ENCODE data around the gene CHST9.

CHST9 gene

DNA sequence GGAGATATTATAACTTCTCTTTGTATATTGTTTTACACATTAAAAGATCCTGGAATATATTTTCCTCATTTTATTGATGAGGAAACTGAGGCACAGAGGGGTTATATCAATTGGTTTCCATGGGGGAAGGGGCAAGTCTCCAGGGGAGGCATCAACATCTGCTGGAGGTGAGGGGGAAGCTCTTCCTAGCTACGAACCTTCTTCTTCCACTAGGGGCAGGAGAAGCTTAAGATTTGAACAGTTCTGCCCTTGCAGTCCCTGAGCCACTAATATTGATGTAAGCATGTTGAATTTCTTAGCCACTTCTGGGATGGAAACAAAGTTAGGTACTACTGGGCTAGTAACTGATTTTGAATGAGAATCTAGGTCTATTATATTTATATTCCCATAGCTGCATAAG is 179.5 kb downstream of the CHST9 start:
- TF ChIP-seq, protein P1, sequence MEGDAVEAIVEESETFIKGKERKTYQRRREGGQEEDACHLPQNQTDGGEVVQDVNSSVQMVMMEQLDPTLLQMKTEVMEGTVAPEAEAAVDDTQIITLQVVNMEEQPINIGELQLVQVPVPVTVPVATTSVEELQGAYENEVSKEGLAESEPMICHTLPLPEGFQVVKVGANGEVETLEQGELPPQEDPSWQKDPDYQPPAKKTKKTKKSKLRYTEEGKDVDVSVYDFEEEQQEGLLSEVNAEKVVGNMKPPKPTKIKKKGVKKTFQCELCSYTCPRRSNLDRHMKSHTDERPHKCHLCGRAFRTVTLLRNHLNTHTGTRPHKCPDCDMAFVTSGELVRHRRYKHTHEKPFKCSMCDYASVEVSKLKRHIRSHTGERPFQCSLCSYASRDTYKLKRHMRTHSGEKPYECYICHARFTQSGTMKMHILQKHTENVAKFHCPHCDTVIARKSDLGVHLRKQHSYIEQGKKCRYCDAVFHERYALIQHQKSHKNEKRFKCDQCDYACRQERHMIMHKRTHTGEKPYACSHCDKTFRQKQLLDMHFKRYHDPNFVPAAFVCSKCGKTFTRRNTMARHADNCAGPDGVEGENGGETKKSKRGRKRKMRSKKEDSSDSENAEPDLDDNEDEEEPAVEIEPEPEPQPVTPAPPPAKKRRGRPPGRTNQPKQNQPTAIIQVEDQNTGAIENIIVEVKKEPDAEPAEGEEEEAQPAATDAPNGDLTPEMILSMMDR (IDR thresholded peaks at IDR 0.05; ENCODE audit: control insufficient read depth, insufficient read depth, low read depth, low read length, missing control alignments) = peak; percentile 17
- no peak for DNase-seq (ENCODE audit: low read depth)
- H3K4me3 ChIP-seq (ENCODE audit: control insufficient read depth, low read depth, low read length) = no peak overlapping the region

GRCh38 chr18:27004056-27004829 is 180.9 kb downstream of the CHST9 start:
- no peak overlapping the region for H3K4me3 ChIP-seq (ENCODE audit: control insufficient read depth, low read depth, low read length)
- DNase-seq (ENCODE audit: low read depth) = peak; percentile 1
- TF ChIP-seq, protein P1 (IDR thresholded peaks at IDR 0.05; ENCODE audit: control insufficient read depth, insufficient read depth, low read depth, low read length, missing control alignments) = no peak

DNA sequence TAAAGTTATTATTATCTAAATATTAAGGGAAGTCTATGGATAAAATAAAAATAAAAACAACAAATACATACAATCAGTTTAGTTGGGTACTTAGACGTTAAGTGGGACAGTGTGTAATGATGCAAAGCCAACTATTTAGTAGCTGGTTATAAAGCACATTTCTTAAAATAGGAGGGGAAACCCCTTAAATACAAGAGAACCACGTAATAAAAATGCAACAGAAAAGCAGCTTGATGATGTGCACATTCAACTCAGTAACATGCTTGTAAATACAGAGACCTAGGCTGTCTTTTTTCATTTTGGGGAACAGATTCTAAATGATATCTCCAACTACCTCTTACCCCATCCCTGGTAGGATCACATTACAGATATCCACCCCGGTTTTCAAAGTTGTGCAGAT is 185.3 kb downstream of the CHST9 start:
- DNase-seq (ENCODE audit: low read depth) = no peak
- TF ChIP-seq, protein P1 (IDR thresholded peaks at IDR 0.05; ENCODE audit: control insufficient read depth, insufficient read depth, low read depth, low read length, missing control alignments) = no peak
- no peak overlapping the region for H3K4me3 ChIP-seq (ENCODE audit: control insufficient read depth, low read depth, low read length)

DNA sequence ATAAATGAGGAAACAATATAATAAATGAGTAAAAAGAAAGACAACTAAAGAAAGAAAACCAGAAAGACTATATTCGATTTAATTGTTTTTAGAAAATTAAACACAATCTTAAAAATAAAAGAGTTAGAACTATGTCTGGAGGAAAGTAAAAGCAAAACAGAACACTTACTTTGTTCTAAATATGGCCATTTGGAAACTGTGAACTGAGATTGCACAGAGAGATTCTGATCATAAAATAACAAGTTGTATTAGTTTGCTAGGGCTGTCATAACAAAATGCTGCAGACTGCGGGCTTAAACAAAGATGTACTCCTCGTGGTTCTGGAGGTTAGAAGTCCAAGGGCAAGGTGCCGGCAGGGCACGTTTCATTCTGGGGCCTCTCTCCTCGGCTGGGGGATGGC is 191.5 kb downstream of the CHST9 start:
- no peak for DNase-seq (ENCODE audit: low read depth)
- no peak overlapping the region for H3K4me3 ChIP-seq (ENCODE audit: control insufficient read depth, low read depth, low read length)
- TF ChIP-seq, protein P1 (IDR thresholded peaks at IDR 0.05; ENCODE audit: control insufficient read depth, insufficient read depth, low read depth, low read length, missing control alignments) = no peak

GRCh38 chr18:26992926-26993325 is 192.2 kb downstream of the CHST9 start:
- no peak overlapping the region for H3K4me3 ChIP-seq (ENCODE audit: control insufficient read depth, low read depth, low read length)
- no peak for DNase-seq (ENCODE audit: low read depth)
- TF ChIP-seq, protein P1 (IDR thresholded peaks at IDR 0.05; ENCODE audit: control insufficient read depth, insufficient read depth, low read depth, low read length, missing control alignments) = no peak

- H3K4me3 ChIP-seq (ENCODE audit: control insufficient read depth, low read depth, low read length) = no peak overlapping the region
- TF ChIP-seq, protein P1 (IDR thresholded peaks at IDR 0.05; ENCODE audit: control insufficient read depth, insufficient read depth, low read depth, low read length, missing control alignments) = no peak
- no peak for DNase-seq (ENCODE audit: low read depth)
Observed at GRCh38 chr18:26989842-26990241, 195.3 kb downstream of the CHST9 start.

Data from AG09309 (cell line).